Stimulated activated CD8-positive, alpha-beta memory T cell treated with anti-CD3 and anti-CD28 coated beads, Interleukin-15, amount 100 ng/mL, for 1 hour (primary cell): Measurements from ENCODE around the gene CACNA2D1.

Experiments
- DNase-seq: peaks from one replicate; pipeline ENCODE4 v3.0.0-alpha.2; 2020; ENCODE audit warnings: low read depth

The CACNA2D1 gene

GRCh38 chr7:82443547-82444219, at the start of gene CACNA2D1:
Gene CACNA2D1, minus strand, starts transcription at chr7:82443777.
- DNase-seq = no peak

- no peak for DNase-seq
Observed at GRCh38 chr7:82481499-82482097, 38.0 kb upstream of the CACNA2D1 start.

DNA sequence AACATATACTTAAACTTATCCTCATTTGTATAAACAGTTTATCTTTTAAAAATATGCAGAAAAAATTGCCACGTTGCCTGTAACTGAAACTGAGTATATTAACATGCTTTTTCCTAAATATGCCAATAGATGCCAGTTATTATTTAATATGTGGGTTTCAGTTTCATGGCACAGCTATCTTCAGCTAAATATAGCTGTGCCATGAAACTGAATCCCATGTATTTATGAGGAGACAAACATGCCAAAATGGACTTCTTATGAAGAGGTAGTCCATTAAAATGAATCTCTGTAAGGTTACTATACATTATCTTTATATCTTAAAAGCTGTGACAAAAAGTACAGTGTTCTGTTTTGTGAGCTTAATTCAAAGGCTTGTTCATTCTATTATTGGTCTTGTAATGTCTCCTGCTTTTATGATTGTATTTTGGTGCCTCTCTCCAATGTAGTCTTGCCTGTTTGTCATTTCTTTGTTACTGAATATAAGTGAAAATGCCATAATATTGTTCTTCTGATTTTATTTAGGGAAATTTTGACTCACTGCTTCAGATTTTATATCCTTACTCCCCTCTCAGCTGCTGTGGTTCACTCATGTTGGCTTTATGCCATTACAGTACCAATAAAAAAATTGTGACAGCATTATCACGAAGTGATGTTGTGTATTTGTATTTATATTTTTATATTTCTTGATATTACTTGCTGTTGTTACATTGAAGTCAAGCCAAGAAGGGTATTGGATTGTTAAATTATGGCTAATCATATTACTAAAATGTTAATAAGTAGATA, 34.3 kb upstream of the CACNA2D1 start:
- DNase-seq = no peak

- DNase-seq = no peak
Observed at GRCh38 chr7:82472966-82473365, 29.4 kb upstream of the CACNA2D1 start.

- no peak for DNase-seq
Observed at GRCh38 chr7:82471351-82472020, 27.9 kb upstream of the CACNA2D1 start.

DNA sequence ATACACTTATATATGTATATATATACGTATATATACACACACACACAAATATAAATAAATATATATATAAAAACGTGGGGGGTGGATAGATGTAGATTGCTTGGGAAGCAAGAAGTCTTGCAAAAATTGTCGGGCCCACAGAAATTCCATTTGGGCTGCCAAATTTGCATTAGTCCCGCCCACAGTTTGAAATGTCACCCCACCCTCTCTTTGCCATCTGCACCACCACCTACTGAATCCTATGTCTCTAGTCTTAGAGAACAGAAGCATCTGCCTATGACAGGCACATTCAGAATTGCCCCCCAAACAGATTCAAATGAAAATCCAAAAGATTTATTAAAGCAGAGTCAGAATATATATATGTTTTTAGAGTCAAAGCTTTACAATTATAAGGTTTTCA, 25.6 kb upstream of the CACNA2D1 start:
- DNase-seq = no peak

- no peak for DNase-seq
Observed at GRCh38 chr7:82468435-82468834, 24.9 kb upstream of the CACNA2D1 start.

- no peak for DNase-seq
Observed at GRCh38 chr7:82467020-82467419, 23.4 kb upstream of the CACNA2D1 start.

DNA sequence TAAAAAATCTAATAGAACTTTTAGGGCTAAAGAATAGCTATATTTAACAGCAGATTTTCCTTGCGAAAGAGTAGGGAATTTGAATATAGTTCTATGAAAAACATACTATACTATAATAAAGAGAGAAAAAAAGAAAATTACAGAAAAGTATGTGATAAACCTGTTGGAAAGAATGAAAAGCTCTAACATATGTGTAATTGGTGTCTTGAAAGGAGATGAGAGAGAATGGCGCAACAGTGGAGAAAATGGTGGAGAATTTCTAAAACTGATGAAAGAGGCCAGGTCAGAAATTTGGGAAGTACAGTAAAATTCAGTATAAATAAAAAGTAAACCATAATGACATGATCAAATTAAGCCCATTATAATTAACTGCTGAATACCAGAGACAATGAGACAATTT, 20.8 kb upstream of the CACNA2D1 start:
- no peak for DNase-seq

GRCh38 chr7:82455295-82455694, 11.7 kb upstream of the CACNA2D1 start:
- no peak for DNase-seq

DNA sequence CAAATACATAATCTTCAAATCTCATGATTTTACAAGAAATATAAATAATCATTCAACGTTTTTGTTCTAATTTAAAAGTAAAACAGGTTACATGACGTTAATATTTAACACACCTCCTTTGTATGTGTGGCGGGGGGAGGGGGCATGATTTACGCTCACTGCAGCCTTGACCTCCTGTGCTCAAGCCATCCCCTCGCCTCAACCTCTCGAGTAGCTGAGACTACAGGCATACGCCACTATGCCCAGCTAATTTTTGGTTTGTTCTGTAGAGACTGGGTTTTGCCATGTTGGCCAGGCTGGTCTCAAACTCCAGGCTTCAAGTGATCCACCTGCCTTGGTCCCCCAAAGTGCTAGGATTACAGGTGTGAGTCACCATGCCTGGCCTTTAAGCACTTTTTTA, 7.2 kb upstream of the CACNA2D1 start:
- no peak for DNase-seq

DNA sequence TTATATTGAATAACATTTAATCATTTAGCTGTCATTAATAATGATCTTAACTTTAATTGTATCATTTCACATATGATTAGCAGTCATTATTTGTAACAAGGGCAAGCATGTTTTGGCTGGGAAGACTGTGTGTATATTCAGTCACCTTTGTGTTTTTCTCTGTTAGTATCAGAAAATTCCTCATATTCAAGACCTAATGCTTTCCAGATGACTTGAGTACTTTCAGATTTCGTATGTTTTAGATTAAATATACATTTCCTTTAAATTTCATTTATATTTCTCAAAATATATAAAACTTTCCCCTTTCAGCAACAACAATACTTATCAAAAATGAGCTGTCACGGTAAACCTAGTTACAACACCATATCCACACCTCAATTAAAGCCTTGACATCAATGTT, 6.3 kb upstream of the CACNA2D1 start:
- DNase-seq = no peak

- DNase-seq = no peak
Observed at GRCh38 chr7:82446897-82447296, 3.3 kb upstream of the CACNA2D1 start.

DNA sequence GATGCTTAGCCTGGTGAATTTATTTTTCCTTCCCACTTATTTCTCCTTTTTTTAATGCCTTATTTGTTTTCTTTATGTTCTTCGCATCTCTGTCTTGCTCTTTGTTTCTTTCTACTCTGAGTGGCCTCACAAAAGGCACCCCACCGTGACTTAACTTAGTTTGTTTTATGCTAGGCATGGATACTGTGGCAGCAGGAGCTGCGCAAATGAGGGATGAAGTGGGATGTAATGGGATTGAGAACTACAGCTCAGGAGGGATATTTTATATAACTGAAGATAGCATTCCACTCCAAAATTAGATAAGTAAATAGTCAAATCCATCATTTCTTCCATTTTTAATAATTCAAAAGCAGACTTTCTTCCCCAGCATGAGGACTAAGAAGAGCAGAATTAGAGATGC, 1.7 kb upstream of the CACNA2D1 start:
- DNase-seq = no peak

- no peak for DNase-seq
Observed at GRCh38 chr7:82444220-82444909, 788 bp upstream of the CACNA2D1 start.

GRCh38 chr7:82443036-82443546, 486 bp downstream of the CACNA2D1 start:
- DNase-seq = no peak

DNA sequence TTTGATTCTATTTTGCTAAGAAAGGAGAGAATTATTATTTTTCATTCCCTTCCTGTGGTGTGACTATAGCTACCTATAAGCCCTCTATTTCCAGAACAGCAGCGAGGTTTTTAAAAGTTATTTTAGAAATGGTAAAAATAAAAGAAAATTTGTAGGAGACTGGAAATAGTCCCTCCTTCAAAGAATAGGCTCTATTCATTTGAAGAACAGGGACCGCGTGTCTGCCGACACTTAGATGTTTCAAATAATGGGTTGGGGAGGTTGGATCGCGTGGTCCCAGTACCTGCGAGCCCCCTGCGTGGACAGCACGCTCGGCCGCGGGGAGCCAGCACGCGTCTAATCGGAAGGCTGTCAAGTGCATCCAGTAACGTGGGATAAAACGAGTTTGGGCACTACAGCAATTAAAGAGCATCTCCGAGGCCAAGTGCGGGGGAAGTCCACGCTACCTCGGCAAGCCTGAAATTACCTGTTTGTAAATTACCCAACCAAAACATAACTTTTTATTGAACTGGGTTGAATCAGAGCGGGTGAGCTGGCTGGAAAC, 1.0 kb downstream of the CACNA2D1 start:
- DNase-seq = no peak

DNA sequence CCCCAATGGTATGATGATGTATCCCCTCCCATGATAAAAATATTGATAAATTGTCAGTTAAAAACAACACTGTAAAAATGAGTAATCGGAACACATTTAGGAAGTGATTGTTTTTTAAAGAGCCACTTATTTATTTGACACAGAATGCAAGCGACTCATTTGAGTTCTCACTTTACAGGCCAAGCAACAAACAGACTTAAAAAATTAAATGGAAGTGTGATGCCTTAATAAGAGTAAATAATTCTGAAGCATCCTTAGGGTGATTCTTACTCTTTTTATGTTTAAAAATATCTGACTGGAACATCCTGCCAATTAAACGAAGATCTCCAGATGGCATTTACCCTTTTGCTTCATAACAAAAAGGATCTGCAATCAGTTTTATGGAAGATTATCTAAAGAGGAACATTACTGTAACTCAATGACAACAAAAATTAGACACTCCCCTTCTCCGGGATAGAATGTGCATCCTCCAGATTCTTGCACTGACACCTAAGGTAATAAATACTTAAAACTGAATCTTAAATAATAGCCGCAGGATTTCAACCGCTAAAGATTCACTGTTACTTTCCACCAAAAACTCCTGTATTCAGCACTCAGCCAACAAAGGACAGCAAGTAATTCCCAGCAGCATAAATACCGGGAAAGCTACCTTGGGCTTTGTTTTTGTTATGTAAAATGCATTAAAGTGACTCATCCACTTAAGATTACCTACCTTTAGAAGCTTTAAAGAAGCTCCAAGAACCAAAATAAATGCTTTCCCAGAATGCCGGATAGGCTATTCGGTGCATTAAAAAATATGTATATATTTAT, 1.7 kb downstream of the CACNA2D1 start:
- DNase-seq = no peak

GRCh38 chr7:82438521-82438920, 5.1 kb downstream of the CACNA2D1 start:
- no peak for DNase-seq

GRCh38 chr7:82435769-82436168, 7.8 kb downstream of the CACNA2D1 start:
- no peak for DNase-seq
